C4-2B (cell line): ENCODE data around the gene TFDP2.

Source experiments
- H3K27ac ChIP-seq: fragments of 450-650 bp; 2 replicates; pipeline ENCODE4 v1.5.1; 2017
- ZFX ChIP-seq: fragments of 450-650 bp; IDR thresholded peaks from 2 replicates; pipeline ENCODE4 v1.6.1; 2017
- TF ChIP-seq, protein P1 (sequence below): fragments of 450-650 bp; conservative IDR thresholded peaks from 2 replicates; pipeline ENCODE4 v1.5.1; 2017; ENCODE audit warnings: mild to moderate bottlenecking

TFDP2 gene

GRCh38 chr3:142027735-142028134, 121.6 kb downstream of the TFDP2 start:
- no peak overlapping the region for H3K27ac ChIP-seq
- TF ChIP-seq, protein P1, sequence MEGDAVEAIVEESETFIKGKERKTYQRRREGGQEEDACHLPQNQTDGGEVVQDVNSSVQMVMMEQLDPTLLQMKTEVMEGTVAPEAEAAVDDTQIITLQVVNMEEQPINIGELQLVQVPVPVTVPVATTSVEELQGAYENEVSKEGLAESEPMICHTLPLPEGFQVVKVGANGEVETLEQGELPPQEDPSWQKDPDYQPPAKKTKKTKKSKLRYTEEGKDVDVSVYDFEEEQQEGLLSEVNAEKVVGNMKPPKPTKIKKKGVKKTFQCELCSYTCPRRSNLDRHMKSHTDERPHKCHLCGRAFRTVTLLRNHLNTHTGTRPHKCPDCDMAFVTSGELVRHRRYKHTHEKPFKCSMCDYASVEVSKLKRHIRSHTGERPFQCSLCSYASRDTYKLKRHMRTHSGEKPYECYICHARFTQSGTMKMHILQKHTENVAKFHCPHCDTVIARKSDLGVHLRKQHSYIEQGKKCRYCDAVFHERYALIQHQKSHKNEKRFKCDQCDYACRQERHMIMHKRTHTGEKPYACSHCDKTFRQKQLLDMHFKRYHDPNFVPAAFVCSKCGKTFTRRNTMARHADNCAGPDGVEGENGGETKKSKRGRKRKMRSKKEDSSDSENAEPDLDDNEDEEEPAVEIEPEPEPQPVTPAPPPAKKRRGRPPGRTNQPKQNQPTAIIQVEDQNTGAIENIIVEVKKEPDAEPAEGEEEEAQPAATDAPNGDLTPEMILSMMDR = no peak
- no peak for TF ChIP-seq ZFX

DNA sequence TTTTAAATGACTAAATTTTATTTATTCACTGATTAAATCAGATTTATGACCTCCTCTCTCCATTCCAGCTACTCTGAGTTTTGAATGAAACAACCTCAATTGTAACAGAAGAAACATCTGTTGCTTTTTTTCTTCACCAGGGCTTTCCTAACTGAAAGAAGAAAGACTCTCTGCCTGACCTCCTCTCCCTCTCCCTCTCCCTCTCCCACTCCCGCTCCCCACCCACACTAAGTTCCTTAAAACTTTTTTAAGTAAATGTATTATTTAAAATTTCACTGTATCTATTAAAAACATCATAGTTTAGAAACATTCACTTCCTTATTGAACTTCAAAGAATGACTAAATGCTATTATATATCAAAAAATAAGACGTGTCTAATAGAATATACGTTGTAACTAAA, 122.0 kb downstream of the TFDP2 start:
- H3K27ac ChIP-seq = no peak overlapping the region
- TF ChIP-seq, protein P1 = no peak
- no peak for TF ChIP-seq ZFX

GRCh38 chr3:142026333-142026732, 123.0 kb downstream of the TFDP2 start:
- H3K27ac ChIP-seq = no peak overlapping the region
- no peak for TF ChIP-seq ZFX
- TF ChIP-seq, protein P1 = no peak

DNA sequence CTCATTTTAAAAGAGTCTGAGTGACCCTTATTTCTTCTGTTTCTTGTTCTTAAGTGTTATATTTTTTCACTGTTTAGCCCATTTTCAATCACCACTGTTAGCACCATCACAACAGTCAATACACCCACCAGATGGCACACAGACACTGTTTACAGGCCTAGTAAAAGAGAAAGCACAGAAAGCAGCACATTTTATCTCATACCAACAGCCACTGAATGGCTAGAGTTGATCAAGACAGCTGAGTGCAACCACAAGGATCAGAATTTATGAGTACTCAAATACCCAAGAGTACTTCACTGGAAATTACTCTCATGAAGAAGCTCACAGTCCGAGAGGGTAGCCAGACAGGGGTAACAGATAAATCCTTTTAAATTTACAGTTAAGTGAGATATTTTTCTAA, 127.0 kb downstream of the TFDP2 start:
- H3K27ac ChIP-seq = no peak overlapping the region

DNA sequence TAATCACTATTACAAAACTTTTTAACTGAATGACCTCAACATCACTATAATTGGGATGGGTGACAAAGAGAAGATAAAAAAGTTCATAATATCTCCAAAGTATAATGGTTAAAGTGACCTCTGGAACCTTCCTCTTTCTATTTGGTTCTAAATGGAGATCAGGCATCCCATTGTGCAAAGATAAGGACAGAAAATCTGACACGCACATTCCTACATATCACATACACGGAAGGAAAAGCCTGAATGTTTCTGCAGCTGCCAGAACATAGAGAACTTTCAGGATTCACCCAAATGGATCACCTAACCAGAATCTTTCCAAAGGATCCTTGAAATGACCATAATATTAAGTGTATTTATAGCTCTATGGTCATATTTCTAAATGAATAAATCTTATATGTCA, 128.2 kb downstream of the TFDP2 start:
- H3K27ac ChIP-seq = no peak overlapping the region
- TF ChIP-seq, protein P1 = no peak
- no peak for TF ChIP-seq ZFX

More for the DNA sequence above, 127.0 kb downstream of the TFDP2 start:
- TF ChIP-seq ZFX = no peak
- TF ChIP-seq, protein P1 = no peak

GRCh38 chr3:142019794-142020320, 129.5 kb downstream of the TFDP2 start:
- no peak overlapping the region for H3K27ac ChIP-seq
- TF ChIP-seq, protein P1 = no peak
- no peak for TF ChIP-seq ZFX

DNA sequence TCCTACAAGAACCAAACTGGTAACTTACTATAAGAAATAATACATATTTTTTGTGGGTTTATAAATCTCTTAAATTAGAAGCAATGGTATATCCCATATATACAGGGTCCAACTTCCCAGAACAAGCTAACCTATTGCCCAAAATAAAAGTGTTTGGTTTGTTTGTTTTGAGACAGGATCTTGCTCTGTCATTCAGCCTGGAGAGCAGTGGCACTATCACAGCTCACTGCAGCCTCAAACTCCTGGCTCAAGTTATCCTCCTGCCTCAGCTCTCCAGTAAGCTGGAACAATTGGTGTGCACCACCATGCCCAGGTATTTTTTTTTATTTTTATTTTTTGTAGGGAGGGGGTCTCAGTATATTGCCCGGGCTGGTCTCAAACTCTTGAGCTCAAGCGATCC, 135.4 kb downstream of the TFDP2 start:
- TF ChIP-seq ZFX = no peak
- no peak overlapping the region for H3K27ac ChIP-seq

GRCh38 chr3:142013326-142013980, 135.9 kb downstream of the TFDP2 start:
- TF ChIP-seq ZFX = no peak
- TF ChIP-seq, protein P1 = no peak
- no peak overlapping the region for H3K27ac ChIP-seq
